Measurements from ENCODE around the gene DNER.
"Not testable (repeated sequence)": the region's sequence is repeated elsewhere in the genome, so short reads cannot be mapped to it uniquely, and the experiment has no call there.

Gene DNER

DNA sequence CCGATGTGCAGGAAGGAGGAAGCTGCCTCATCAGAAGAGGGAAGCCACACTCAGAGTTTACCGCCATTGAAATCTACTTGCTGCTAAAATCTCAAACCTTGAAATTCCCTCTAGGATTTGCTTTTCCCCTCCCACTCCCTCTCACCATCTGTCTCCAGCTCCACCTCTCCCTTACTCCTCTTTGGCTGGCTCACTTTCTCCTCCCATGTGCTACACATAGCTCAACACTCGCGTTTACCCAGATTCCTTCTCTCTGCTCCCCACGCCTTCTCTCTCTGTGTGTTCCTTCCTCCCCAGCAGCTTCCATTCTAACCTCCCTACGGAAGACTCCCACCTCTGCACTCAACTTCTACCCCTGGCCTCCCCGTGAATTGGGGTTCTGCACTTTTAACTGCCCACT, 143.1 kb downstream of the DNER start:
- DNase-seq (ENCODE audit: low read depth, low spot score): no peak

GRCh38 chr2:229566370-229566769, 148.0 kb downstream of the DNER start:
- no peak for DNase-seq (ENCODE audit: low read depth, low spot score)

DNA sequence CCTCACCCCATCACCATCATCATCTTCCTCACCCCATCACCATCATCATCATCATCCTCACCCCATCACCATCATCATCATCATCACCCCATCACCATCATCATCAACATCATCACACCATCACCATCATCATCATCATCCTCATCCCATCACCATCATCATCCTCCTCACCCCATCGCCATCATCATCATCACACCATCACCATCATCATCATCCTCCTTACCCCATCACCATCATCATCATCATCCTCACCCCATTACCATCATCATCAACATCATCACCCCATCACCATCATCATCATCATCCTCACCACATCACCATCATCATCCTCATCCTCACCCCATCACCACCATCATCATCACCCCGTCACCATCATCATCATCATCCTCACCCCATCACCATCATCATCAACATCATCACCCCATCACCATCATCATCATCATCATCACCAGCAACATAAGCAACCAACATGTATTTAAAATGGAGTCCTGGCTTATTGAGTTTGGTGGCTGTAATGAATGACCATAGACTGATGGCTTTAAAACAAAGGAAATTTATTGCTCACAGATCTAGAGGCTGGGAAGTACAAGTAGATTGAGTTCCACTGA, 150.0 kb downstream of the DNER start:
- no peak for DNase-seq (ENCODE audit: low read depth, low spot score)

DNA sequence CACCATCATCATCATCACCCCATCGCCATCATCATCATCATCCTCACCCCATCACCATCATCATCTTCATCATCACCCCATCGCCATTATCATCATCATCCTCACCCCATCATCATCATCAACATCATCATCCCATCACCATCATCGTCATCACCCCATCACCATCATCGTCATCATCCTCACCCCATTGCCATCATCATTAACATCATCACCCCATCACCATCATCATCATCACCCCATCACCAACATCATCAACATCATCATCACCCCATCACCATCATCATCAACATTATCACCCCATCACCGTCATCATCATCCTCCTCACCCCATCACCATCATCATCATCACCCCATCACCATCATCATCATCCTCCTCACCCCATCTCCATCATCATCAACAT, 151.0 kb downstream of the DNER start:
- DNase-seq (ENCODE audit: low read depth, low spot score): no peak

DNA sequence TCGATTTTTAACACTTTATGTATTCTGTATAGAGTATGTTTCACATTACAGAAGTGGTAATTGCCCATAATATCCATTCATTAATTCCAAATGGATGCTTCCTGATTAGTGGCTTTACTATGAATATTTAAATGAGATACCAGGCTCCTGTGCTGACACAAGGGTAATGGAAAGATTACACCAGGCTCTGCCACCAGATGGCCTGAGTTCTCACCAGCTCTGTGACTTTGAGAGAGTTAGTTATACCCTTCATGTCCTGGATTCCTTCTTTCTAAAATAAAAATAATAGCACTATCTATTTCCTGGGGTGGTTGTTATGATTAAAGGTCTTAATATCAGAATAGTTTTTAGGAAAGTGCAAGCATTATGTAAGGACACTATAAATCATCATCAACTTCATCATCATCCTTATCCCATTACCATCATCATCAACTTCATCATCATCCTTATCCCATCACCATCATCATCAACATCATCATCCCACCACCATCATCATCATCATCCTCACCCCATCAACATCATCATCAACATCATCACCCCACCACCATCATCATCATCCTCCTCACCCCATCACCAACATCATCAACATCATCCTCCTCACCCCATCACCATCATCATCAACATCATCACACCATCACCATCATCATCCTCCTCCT, 151.8 kb downstream of the DNER start:
- DNase-seq (ENCODE audit: low read depth, low spot score): no peak

GRCh38 chr2:229559986-229560385, 154.4 kb downstream of the DNER start:
- DNase-seq (ENCODE audit: low read depth, low spot score): no peak

- no peak for DNase-seq (ENCODE audit: low read depth, low spot score)
Observed at GRCh38 chr2:229553091-229553490, 161.3 kb downstream of the DNER start.

DNA sequence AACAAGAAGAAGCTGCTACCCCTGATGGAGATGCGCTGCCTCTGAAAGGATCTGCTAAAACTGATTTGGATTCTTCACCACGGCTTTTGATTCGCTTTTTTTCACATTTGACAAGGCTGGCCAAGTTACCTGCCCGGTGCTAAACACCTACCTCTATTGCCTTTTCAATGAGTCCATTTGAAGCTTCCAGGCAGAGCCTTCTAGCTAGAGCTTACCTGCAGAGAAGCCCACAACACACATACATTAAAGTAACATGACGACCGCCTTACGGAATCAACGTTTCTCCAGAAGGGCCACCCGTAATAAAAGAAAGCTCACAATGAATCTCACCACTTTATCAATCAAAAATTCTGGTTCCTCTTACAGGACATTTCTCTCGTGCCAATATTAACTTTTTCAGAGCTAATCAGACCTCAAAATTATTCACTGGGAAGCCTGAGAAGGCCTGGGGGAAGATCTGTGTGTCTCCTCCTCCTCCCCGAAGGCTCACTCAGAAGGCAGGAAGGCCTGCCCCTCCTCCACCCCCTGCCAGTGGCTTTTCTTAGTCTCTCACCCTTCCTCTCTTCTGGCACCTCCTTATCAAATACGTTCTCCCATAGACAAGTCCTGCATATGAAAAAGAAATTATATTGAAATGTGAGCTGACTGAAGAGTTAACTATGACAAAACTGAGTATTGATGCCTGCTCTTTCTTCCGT, 171.0 kb downstream of the DNER start:
- no peak for DNase-seq (ENCODE audit: low read depth, low spot score)

GRCh38 chr2:229539628-229540027, 174.7 kb downstream of the DNER start:
- DNase-seq (ENCODE audit: low read depth, low spot score): no peak

- no peak for DNase-seq (ENCODE audit: low read depth, low spot score)
Observed at GRCh38 chr2:229531594-229531993, 182.8 kb downstream of the DNER start.

DNA sequence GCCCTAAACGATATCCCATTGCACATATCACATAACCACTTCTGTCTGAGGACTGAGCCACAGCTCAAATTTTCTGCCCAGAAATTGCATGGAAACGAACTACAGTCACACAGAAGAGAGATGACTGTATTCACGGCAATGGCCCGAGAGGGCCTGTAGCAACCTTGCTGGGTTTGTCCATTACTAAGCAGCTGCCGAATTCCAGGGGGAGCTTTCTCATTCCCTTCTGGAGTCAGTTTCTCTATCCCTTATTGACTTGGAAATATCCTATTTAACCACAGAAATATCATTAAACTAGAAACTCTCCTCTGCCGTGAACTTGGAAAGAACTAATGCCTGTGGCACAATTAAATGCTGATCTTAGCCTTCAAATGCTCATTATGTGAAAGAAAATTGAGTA, 183.9 kb downstream of the DNER start:
- DNase-seq (ENCODE audit: low read depth, low spot score): no peak

- DNase-seq (ENCODE audit: low read depth, low spot score): no peak
Observed at GRCh38 chr2:229528846-229529245, 185.5 kb downstream of the DNER start.

- DNase-seq (ENCODE audit: low read depth, low spot score): no peak
Observed at GRCh38 chr2:229526951-229527350, 187.4 kb downstream of the DNER start.

DNA sequence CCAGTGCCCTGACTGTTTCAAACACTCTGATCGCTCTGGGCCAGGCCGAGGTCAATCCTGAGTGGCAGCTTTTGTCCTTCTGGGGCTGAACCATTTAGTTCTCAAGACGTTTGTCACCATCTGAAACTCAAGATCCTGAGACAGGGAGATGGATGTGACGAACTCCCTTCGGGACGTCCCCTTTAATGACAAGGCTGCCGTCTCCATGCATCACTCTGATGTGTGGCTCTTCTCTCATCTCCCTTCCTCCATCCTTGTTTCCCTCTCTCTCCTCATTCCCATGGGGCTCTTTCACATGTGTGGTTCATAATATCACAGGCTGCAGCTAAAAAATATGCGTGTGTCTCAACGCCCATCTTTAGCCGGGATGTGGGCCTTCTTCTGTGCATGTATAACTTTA, 189.6 kb downstream of the DNER start:
- DNase-seq (ENCODE audit: low read depth, low spot score): no peak

DNA sequence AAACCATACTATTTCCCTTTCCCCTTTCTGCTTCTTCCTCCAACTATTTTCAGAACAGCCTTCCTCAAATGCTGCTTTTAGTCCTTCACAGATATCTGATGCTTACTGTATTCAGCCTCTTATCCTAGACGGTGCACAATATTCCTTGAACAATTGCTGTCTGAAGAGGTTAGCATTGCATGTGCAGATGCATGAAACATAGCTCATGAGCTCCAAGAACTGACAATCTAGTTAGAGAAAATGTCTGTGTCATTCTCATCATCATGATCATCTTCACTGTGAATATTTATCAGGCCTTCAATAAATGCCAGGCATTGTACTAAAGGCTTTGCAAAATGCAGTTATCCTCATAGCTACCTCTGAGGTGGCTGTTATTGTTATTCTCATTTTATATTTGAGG, 190.7 kb downstream of the DNER start:
- DNase-seq (ENCODE audit: low read depth, low spot score): no peak

- no peak for DNase-seq (ENCODE audit: low read depth, low spot score)
Observed at GRCh38 chr2:229521576-229521975, 192.8 kb downstream of the DNER start.

DNA sequence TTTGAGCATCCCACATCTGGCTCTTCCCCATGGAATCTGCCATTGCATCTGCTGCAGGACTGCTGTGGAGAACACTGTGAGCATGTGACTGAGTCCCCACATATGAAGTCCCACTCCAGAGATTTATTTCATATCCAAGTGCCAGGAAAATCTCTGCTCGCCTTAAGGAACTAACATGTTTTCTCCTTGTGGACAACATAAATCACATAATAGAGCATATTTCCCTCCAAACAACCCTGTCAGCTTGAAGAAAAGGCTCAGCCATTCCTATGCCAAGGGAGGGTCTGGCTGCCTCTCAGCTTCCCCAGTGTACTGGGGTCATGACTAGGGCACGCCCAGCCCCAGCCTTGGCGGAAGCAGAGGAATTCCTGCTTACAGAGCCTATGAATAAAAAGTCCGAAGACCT, 193.7 kb downstream of the DNER start:
- DNase-seq (ENCODE audit: low read depth, low spot score): no peak

- DNase-seq (ENCODE audit: low read depth, low spot score): no peak
Observed at GRCh38 chr2:229519655-229520430, 194.5 kb downstream of the DNER start.

DNA sequence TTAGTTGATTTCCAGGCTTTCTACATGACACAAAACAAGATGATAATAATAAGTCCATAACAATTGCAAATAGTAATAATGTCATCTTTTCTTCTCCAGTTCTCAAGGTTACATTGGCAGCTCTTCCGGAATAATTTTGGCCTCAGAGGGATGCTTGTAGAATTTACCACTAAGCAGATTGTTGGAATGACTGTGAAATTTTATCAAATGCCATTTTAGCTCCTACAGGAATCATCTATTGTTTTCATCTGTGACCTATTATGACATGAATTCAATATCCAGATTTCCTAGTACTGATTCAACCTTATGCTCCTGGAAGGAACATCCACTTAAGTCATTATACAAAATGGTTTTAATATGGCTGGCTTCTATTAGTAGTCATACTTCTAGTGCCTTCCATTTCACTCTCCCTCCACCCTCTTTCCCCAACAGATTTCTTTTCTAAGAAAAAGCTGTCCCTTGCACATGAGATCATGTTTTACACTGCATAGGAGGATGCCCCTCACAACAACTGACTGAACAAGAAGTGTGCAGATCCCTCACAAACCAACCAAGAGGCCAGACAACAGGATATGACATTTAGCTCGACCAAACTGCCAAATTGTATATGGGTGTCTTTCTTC, 200.0 kb downstream of the DNER start:
- no peak for DNase-seq (ENCODE audit: low read depth, low spot score)

DNA sequence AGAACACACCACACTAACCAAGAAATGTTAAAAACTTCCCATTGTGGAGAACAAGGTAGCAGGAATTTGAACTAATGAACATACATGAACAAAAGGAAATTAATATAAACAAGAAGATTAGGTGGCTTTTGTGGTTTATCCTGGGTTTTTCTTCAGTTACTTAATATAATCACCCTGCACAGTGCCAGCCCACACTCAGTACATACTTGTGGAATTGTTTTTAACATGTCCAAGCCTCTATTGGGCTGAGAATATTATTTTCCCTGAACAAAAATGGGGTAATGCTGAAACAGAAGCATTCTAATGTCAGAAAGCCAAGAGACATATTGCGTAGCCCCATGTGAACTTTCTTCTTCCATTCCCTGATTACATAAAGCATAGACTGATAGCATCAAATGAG, 202.8 kb downstream of the DNER start:
- no peak for DNase-seq (ENCODE audit: low read depth, low spot score)

GRCh38 chr2:229506699-229507098, 207.7 kb downstream of the DNER start:
- not testable (repeated sequence) for DNase-seq (ENCODE audit: low read depth, low spot score)
